Measurements from ENCODE around the gene NUP205.

- TF ChIP-seq, protein P1, sequence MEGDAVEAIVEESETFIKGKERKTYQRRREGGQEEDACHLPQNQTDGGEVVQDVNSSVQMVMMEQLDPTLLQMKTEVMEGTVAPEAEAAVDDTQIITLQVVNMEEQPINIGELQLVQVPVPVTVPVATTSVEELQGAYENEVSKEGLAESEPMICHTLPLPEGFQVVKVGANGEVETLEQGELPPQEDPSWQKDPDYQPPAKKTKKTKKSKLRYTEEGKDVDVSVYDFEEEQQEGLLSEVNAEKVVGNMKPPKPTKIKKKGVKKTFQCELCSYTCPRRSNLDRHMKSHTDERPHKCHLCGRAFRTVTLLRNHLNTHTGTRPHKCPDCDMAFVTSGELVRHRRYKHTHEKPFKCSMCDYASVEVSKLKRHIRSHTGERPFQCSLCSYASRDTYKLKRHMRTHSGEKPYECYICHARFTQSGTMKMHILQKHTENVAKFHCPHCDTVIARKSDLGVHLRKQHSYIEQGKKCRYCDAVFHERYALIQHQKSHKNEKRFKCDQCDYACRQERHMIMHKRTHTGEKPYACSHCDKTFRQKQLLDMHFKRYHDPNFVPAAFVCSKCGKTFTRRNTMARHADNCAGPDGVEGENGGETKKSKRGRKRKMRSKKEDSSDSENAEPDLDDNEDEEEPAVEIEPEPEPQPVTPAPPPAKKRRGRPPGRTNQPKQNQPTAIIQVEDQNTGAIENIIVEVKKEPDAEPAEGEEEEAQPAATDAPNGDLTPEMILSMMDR (IDR thresholded peaks at IDR 0.05; ENCODE audit: low read depth, low read length) = no peak
- TF ChIP-seq EZH2phosphoT487 (IDR thresholded peaks at IDR 0.05; ENCODE audit: low read depth) = no peak
Observed at GRCh38 chr7:135509589-135509838, 48.2 kb upstream of the NUP205 start.
